Activated CD8-positive, alpha-beta T cell treated with anti-CD3 and anti-CD28 coated beads for 36 hours (primary cell): ENCODE data around the gene AKAP5. TPM values are rescaled to one million over a fixed set of nuclear protein-coding genes. Genes with fewer than 3 reads are reported as not detected.

Experiments used
- ATAC-seq: fragments of 200-7000 bp; cut with Tn5 transposase; one replicate; pipeline ENCODE4 v1.10.0; 2021; ENCODE audit warnings: mild to moderate bottlenecking, moderate library complexity
- CTCF ChIA-PET: fragments of 350-600 bp; sonication (Branson Sonifier 250); formaldehyde crosslinking; loops from one replicate; lab custom pipeline; 2021; ENCODE audit warnings: antibody characterized with exemption; lab: Charles Lee
- POLR2A ChIA-PET: fragments of 350-600 bp; sonication (Branson Sonifier 250); formaldehyde crosslinking; loops from one replicate; lab custom pipeline; 2021; ENCODE audit warnings: antibody characterized with exemption; lab: Charles Lee
- DNase-seq: peaks from one replicate; pipeline ENCODE4 v3.0.0-alpha.2; 2020
- H3K27ac Mint-ChIP-seq: one replicate; pipeline ENCODE4 v1.8.0; 2021; ENCODE audit warnings: mild to moderate bottlenecking, mixed read lengths
- H3K27me3 Mint-ChIP-seq: one replicate; pipeline ENCODE4 v1.8.0; 2021; ENCODE audit warnings: mixed read lengths
- H3K36me3 Mint-ChIP-seq: one replicate; pipeline ENCODE4 v1.8.0; 2021; ENCODE audit warnings: low read depth, mixed read lengths
- H3K4me1 Mint-ChIP-seq: one replicate; pipeline ENCODE4 v1.8.0; 2021; ENCODE audit warnings: low read depth, mixed read lengths
- H3K4me3 Mint-ChIP-seq: one replicate; pipeline ENCODE4 v1.8.0; 2021; ENCODE audit warnings: mild to moderate bottlenecking, moderate library complexity, mixed read lengths
- H3K9me3 Mint-ChIP-seq: one replicate; pipeline ENCODE4 v1.8.0; 2021; ENCODE audit warnings: mixed read lengths
- CTCF ChIP-seq: fragments of 200-600 bp; IDR thresholded peaks from one replicate; pipeline ENCODE4 v1.8.0; 2022; ENCODE audit warnings: antibody characterized with exemption, mild to moderate bottlenecking
- intact Hi-C: fragments of 100-400 bp; cut with micrococcal nuclease; formaldehyde crosslinking; loops from one replicate; pipeline ENCODE4 v1.10.0; 2022
- total RNA-seq, 2 experiments: library from RNA; stranded (reverse); gene quantifications; one replicate each; pipeline ENCODE4 v1.2.3, GENCODE V29; 2021

The AKAP5 gene
- total RNA-seq, 2 experiments from 2014 or later, result 1.3 to 1.6 TPM

DNA sequence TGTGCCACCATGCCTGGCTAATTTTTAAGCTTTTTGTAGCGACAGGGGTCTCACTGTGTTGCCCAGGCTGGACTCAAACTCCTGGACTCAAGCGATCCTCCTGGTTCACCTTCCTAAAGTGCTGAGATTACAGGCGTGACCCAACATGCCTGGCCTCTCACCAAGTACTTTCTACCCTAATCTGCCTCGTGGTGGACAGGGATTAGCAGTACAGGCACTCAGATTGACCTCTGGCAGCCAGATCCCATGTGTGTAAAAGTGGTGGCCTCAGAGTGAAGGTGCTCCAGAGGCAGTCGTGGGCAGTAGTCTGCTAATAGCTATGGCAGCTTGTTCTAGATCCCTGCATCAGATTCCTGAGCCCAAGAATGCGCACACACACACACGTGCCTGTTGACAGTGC, 46.3 kb upstream of the AKAP5 start:
- TF ChIP-seq CTCF, result no peak
- DNase-seq (no peak), ATAC-seq (no peak)
- Mint-ChIP-seq H3K36me3 (peaks cover 69% of the 10 kb centered on the region), H3K4me1 (peaks cover 24% of the 10 kb centered on the region), H3K9me3 (no peaks in the 10 kb centered on the region), H3K27me3 (no peaks in the 10 kb centered on the region), H3K27ac (no peak overlapping the region), H3K4me3 (no peak overlapping the region)
- POLR2A ChIA-PET, result no interaction called here
- intact Hi-C loops, result no loop called here
- CTCF ChIA-PET, result interaction anchor here (0.6 to 5.8 kb wide), 3 partner anchors 11 to 168 kb away, joined by 3 to 36 read pairs (median 3); no protein-coding TSS in a partner anchor

DNA sequence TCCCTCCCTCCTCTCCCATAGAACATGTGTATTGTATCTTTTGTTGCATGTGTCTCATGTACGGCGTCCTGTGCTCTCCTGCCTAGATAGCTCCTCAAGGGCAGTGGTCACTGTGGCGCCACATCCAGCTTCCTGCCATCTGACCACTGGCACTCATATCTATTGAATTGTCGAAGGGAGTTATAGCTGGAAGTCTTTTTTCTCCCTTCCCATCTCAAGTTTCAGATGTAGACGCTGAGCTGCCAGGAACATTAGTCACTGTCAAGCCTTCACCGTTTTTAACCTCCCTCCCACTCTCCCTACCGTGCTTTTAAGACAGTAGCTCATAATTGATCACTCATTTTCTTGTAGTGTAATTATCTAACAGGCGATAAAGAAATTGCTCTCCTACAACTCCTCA, 44.1 kb upstream of the AKAP5 start:
- intact Hi-C loops, result no loop called here
- ATAC-seq (no peak), DNase-seq (no peak)
- ChIA-PET CTCF (interaction anchor here (1.2 to 5.8 kb wide), 4 partner anchors 9 to 77 kb away, joined by 3 to 36 read pairs (median 4); no protein-coding TSS in a partner anchor), POLR2A (no interaction called here)
- Mint-ChIP-seq H3K27me3 (no peaks in the 10 kb centered on the region), H3K4me1 (peaks cover 18% of the 10 kb centered on the region), H3K36me3 (peaks cover 66% of the 10 kb centered on the region), H3K9me3 (no peaks in the 10 kb centered on the region), H3K4me3 (no peak overlapping the region), H3K27ac (no peak overlapping the region)
- no peak for TF ChIP-seq CTCF

DNA sequence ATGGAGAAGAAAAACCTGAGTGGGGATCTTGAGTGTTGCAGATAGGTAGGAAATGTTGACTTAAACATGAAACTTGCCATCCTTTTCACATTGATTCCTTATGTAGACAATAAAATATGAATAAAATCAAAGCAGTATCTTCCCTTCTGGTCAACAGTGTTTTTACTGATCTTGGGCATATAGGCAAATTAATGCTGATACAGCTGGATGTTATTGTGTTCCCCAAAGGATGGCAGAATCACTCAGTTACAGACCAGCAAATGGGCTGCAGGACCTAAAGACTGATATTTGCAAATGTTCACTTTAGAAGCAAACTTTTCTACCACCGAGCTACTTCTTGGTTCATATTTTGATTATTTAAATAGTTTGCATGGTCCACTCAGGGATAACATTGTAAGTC, 43.3 kb upstream of the AKAP5 start:
- TF ChIP-seq CTCF, result no peak
- ATAC-seq, result no peak
- CTCF ChIA-PET, result interaction anchor here (0.7 to 5.8 kb wide), 4 partner anchors 8 to 76 kb away, joined by 3 to 36 read pairs (median 3); no protein-coding TSS in a partner anchor
- Mint-ChIP-seq H3K27me3 (no peaks in the 10 kb centered on the region), H3K4me3 (no peak overlapping the region), H3K4me1 (peaks cover 12% of the 10 kb centered on the region), H3K36me3 (peaks cover 66% of the 10 kb centered on the region), H3K9me3 (no peaks in the 10 kb centered on the region), H3K27ac (peak overlapping the region; percentile 43)
- POLR2A ChIA-PET, result no interaction called here
- DNase-seq, result no peak
- intact Hi-C loops, result no loop called here

GRCh38 chr14:64422756-64423155, 42.5 kb upstream of the AKAP5 start:
- Mint-ChIP-seq H3K9me3 (no peaks in the 10 kb centered on the region), H3K27ac (peak overlapping the region; percentile 43), H3K27me3 (no peaks in the 10 kb centered on the region), H3K4me3 (no peak overlapping the region), H3K4me1 (peaks cover 12% of the 10 kb centered on the region), H3K36me3 (peaks cover 66% of the 10 kb centered on the region)
- POLR2A ChIA-PET, result interaction anchor here (0.8 kb wide), 1 partner anchor 15 kb away, joined by 3 read pairs; no protein-coding TSS in a partner anchor
- no peak for TF ChIP-seq CTCF
- intact Hi-C loops, result no loop called here
- ATAC-seq (peak; percentile 72), DNase-seq (no peak)
- CTCF ChIA-PET, result interaction anchor here (0.7 to 5.8 kb wide), 7 partner anchors 7 to 120 kb away, joined by 3 to 36 read pairs (median 3); no protein-coding TSS in a partner anchor

DNA sequence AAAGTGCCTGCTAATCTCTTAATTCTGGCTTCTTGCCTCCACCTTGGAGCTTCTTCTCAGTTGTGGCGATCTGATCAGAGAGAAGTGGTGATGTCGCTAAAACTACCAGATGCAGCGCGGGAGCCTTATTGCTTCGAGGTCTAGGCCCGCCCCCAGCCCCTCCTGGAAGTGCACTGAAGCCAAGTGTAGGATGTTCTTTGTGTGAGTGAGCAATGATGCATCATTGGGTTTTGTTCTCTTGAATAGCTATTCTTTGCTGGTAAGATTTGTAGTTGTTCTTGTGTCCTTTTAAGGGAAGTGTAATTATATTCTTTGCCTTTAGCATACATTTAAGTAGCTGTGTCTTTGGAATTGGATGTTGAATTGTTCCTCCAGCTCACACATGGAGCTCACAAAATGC, 41.3 kb upstream of the AKAP5 start:
- Mint-ChIP-seq H3K9me3 (no peaks in the 10 kb centered on the region), H3K4me1 (peaks cover 12% of the 10 kb centered on the region), H3K4me3 (no peak overlapping the region), H3K27me3 (no peaks in the 10 kb centered on the region), H3K27ac (no peak overlapping the region), H3K36me3 (peaks cover 67% of the 10 kb centered on the region)
- intact Hi-C loops, result no loop called here
- TF ChIP-seq CTCF, result no peak
- ChIA-PET POLR2A (no interaction called here), CTCF (interaction anchor here (0.8 to 1.8 kb wide), 6 partner anchors 13 to 121 kb away, joined by 3 to 7 read pairs (median 4); no protein-coding TSS in a partner anchor)
- DNase-seq, result no peak
- ATAC-seq, result no peak
